Body of pancreas (tissue), 4 donors: ENCODE results near the gene CTSC.

Experiments used
- POLR2A ChIP-seq, 3 donors: fragments of 450-650 bp; IDR thresholded peaks; one replicate each; pipeline ENCODE4 v1.6.1; 2016; ENCODE audit warnings: antibody characterized with exemption in 3 of 3, mild to moderate bottlenecking in 2 of 3
- TF ChIP-seq, protein P1 (sequence below), 7 experiments: fragments of 450-650 bp in 4 of 7; fragments of 200-600 bp in 3 of 7; sonication (generic) in 3 of 7; IDR thresholded peaks; one replicate each; pipeline ENCODE4 v1.5.1; 2016 to 2019; ENCODE audit warnings: antibody characterized with exemption in 7 of 7

DNA sequence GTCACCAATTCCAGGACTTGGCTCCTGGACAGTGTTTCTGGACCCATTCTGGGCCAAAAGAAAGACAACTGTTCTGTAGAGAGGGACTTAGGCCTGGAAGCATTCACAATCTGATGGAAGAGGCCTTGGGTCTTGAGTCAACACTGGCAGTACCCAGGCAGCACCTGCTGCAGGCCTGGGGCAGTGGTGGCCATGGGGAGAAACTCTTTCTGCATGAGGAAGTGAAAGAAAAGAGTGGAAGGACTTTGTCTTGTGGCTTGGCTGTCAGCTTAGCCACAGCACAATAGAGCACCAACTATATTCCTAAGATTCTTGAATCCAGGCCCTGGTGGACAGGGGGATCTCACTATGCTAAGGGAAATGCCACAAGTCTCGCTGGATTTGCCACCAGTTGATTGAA, 70.6 kb downstream of the CTSC start:
- no peak for TF ChIP-seq POLR2A (IDR thresholded peaks at IDR 0.05)
- TF ChIP-seq, protein P1, sequence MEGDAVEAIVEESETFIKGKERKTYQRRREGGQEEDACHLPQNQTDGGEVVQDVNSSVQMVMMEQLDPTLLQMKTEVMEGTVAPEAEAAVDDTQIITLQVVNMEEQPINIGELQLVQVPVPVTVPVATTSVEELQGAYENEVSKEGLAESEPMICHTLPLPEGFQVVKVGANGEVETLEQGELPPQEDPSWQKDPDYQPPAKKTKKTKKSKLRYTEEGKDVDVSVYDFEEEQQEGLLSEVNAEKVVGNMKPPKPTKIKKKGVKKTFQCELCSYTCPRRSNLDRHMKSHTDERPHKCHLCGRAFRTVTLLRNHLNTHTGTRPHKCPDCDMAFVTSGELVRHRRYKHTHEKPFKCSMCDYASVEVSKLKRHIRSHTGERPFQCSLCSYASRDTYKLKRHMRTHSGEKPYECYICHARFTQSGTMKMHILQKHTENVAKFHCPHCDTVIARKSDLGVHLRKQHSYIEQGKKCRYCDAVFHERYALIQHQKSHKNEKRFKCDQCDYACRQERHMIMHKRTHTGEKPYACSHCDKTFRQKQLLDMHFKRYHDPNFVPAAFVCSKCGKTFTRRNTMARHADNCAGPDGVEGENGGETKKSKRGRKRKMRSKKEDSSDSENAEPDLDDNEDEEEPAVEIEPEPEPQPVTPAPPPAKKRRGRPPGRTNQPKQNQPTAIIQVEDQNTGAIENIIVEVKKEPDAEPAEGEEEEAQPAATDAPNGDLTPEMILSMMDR (IDR thresholded peaks at IDR 0.05) = no peak
